NOMO-1 (cell line): ENCODE data around the gene DNAJB6.
A peak's percentile ranks its signal among the peaks of the same experiment; 100 is the strongest.

Experiments used
- DNase-seq, 2 experiments: peaks; one replicate each; lab custom pipeline; 2025; ENCODE audit not compliant: unreplicated experiment in 2 of 2; lab: John Stamatoyannopoulos, UW

The DNAJB6 gene

DNA sequence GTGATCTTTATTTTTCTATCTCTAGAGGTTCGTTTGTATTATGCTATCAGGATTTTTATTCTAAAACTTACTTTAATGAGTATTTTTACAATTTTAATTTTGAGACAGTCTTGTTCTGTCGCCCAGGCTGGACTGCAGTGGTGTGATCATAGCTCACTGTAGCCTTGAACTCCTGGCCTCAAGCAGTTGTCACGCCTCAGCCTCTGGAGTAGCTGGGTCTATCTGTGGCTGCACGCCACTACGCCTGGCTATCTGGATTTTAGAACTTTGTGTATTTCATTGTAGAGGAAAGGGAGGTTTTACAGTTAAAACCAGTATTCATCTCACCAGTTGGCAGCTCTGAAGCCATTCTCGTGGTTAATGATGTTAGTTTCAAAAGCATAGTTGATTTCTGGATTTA, 25.9 kb downstream of the DNAJB6 start:
- DNase-seq, result no peak

DNA sequence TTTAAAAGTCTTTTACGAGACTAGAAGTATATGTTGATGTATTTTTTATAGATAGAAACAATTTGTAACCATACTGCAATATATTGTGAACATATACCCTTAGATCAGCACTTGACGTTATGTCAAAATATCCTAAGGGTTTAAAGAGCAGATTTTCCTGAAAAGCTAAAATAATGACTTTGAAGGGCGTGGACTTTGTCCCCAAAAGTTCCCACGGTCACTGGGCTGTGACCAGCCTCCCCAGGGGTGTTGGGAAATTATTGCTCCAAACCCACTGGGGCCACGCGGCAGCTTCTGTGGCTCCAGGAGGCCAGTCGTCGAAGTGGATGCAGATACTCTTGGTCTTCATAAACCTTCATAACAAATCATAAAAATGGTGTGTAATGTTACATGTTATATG, 29.9 kb downstream of the DNAJB6 start:
- no peak for DNase-seq

DNA sequence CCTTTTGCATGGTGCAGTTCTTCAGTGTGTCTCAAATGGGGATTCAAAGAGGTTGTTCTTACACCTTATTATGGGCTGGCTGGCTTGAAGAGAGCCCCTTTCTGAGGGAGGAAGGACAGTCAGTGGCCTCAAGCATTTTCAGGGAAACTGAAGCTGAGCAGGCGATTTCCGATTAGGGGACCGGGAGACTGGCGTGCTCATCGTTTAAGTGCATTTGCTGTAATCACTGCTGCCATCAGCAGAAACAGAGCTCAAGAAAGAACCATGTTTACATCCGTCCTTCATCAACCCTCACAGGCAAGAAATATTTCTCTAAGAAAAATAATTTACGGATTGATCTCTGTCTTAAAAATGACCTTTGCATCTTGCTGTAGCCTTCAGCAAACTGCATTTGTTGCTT, 32.2 kb downstream of the DNAJB6 start:
- no peak for DNase-seq

DNA sequence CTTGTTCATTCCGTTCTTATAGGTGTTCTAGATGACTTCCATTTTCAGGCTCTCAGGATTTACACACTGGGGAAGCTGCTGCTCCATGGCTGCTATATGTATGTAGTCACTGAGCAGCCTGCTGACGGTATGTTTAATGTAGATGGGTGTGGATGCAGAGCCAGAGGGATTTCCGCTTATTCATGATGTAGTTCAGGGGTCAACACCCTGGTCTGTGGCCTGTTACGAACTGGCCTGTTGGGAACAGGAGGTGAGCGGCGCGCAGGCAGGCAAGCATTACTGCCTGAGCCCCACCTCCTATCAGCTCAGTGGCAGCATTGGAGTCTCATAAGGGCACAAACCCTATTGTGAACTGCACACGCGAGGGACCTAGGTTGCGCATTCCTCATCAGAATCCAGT, 33.9 kb downstream of the DNAJB6 start:
- no peak for DNase-seq

DNA sequence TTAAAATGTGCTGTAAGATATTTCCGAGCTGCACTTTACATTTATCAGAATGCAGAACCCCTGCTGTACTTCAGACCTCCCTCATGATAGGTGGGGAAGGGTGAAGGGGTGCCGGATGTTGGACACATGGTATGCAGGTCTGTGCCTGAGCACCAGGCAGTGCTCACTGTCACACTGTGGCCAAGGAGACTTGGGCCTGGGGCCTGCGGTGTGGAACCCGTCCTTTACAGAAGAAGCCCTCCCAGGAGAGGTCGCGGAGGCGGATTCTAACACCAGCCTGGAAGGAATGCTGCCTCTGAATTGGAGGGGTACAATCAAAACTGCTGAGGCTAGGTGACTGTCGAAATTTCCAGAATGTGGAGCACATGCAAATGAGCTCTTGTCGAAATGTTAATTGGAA, 34.5 kb downstream of the DNAJB6 start:
- DNase-seq, result no peak

DNA sequence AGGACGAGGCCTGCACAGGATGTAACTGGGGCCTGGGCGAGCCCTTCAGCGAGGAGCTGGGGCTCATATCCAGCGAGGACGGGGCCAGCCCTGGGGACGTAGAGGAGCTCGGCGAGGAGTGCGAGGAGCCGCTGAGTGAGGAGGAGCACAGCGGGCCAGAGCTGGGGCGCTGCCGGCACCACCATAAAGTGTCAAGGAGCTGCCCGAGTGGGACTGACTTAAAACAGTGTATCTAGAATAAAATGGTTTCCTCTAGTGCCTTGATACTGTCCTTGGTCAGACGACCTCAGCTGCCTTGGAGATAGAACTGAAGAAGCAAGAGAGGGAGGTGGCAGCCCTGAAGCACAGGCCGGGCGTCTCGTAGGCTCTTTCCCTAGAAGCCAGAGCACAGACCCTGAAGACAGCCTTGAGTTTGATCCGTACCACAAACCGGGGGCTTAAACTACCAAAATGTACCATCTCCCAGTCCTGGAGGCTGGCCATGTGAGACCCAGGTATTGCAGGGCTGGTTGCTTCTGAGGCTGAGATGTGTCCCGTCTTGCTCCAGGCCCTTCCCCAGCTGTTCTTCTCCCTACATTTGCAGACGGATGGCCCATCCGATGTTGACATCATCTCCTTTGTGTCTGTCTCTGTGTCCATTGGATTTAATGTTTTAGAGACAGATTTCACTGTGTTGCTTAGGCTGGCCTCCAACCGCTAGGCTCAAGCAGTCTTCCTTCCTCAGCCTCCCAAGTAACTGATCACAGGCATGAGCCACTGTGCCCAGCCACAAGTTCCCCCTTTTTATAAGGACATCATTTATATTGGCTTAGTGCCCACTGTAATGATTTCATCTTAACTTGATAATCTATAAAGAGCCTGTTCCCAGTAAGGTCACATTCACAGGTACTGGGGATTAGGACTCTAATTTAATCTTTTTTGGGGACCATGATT, 35.8 kb downstream of the DNAJB6 start:
- DNase-seq, result no peak

DNA sequence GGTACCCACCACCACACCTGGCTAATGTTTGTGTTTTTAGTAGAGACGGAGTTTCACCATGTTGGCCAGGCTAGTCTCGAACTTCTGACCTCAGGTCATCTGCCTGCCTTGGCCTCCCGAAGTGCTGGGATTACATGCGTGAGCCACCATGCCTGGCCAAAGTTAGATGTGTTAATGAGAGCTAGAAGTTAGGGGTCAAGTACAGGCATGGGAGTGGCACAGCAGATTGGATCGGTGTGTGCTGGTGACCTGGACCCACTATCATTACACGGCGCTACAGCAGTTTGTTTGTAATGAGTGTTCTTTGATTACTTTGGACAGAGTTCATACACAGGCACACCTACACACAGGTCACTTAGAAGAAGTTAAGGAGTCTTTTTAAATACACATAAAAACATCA, 36.7 kb downstream of the DNAJB6 start:
- no peak for DNase-seq

DNA sequence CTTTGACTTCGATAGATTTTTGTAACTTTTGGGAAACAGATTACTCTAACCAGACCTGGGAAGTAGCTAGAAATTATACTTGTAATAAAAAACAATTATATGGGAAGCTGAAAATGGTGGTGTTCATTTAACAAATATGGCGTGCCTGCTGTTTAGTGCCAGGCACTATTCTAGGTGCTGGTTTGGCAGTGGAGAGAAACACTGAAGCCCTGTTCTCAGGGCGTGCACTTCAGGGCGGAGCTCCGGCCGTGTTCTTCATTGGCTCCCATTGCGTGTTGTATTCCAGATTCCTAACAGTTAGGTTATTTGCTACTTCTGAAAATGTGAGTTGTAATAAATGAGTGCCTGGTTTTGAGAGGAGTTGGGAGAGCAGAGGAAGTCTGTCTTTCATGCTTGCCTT, 38.6 kb downstream of the DNAJB6 start:
- no peak for DNase-seq

DNA sequence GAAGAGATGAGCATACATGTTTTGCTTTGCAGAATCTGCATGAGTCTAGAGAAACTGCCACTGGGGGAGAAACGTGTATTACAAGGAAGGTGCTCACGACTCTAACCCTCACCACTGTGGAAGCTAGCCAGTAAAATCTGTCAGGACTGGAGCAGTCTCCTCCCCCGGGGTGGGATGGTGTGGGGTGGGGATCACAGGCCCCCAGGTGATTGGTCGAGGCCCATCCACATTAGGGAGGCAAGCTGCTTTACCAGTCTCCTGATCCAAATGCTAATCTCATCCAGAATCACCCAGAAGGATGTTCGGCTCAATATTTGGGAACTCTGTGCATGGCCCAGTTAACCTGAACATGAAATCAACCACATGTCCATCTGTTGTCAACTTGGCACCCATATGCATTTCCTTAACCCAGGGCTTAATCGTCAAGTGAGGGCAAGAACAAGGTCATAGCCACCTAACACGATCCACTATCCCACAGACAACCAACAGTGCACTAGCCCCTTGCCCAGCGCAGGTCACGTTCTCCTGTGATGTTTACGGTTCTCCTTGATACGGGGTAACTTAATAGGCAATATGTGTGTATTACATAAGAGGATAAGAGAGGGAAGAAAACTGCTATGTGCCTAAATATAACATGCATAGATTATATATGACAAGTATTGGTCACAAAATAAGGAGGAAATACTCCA, 40.8 kb downstream of the DNAJB6 start:
- no peak for DNase-seq

DNA sequence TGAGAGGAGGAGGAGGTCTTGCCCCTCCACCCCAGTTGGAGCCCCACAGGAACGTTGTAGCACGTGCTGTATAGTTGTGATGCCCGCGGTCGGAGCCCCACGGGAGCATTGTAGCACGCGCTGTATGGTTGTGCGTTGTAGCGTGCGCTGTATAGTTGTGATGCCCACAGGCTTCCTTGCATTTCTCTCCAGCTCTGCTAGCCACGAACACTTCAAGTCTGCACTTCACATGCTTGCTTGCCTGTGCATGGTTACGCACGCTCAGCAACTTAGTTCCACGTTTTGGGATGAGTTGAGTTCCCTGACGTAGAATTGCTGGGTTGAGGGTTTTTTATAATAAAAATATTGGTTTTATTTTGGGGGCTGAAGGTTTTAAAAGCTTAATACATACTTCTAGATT, 41.6 kb downstream of the DNAJB6 start:
- no peak for DNase-seq

DNA sequence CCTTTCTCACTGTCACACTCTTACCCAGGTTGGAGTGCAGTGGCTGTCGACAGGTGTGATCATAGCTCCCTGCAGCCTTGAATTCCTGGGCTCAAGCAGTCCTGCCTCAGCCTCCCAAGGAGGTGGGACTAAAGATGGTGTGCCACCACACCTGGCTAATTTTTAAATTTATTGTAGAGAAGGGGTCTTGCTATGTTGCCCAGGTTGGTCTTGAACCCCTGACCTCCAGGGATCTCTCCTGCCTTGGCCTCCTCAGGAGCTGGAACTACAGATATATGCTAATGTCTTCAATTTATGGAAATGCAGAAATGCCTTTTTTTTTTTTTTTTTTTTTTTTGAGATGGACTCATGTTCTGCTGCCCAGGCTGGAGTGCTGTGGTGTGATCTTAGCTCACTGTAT, 42.7 kb downstream of the DNAJB6 start:
- no peak for DNase-seq

DNA sequence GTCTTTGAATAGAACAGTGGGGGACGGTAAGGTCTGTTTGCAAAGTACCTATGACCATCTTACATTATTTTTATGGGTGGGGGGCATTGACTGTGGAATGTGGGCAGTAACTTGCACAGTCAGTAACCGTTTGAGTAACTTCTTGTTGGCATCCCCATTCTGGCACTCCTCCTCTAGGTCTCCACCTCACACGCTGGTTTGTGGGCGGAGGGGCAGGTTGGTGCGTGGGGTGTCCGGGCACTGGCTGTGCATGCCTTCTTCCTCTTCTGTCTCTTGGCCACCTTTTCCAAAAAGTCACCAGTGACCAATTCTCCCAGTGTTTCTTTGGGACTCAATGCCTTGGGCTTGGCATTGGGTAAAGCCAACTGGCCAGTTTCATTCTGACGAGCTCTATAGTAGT, 43.6 kb downstream of the DNAJB6 start:
- DNase-seq, result no peak

DNA sequence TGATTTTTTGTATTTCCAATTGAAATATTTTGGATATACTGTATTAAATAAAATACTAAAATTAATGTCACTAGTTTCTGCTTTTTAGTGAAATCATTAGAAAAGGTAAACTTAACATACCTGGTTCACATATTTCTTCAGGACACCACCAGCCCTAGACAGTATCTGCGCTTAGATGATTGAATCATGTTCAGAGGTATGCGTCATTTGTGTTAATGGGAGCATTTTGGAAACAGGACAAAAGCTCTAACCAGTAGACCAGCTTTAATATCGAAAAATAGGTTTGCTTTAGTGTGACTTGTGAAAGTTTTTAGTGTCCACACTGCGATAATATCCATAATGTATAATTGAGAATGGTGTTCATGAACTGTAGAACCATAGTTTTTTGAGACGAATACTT, 47.1 kb downstream of the DNAJB6 start:
- no peak for DNase-seq

DNA sequence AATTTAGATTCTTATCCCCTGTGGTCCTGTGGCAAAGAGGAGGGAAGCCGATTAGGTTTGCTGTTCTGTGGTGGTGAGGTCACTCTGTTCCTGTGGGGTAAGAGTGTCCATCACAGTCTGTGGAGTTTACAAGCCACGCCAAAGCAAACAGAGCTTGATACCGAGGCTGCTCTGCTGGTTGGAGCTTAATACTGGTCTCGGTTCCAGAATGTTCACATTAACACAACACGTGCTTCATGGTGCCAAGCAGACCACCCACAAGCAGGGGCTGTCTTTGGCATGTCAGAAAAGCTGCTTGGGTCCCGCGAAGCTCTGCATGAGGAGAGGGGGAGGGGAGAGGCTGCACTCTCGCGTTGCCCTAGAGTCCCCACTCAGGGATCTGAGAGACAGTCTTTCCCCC, 47.5 kb downstream of the DNAJB6 start:
- no peak for DNase-seq

DNA sequence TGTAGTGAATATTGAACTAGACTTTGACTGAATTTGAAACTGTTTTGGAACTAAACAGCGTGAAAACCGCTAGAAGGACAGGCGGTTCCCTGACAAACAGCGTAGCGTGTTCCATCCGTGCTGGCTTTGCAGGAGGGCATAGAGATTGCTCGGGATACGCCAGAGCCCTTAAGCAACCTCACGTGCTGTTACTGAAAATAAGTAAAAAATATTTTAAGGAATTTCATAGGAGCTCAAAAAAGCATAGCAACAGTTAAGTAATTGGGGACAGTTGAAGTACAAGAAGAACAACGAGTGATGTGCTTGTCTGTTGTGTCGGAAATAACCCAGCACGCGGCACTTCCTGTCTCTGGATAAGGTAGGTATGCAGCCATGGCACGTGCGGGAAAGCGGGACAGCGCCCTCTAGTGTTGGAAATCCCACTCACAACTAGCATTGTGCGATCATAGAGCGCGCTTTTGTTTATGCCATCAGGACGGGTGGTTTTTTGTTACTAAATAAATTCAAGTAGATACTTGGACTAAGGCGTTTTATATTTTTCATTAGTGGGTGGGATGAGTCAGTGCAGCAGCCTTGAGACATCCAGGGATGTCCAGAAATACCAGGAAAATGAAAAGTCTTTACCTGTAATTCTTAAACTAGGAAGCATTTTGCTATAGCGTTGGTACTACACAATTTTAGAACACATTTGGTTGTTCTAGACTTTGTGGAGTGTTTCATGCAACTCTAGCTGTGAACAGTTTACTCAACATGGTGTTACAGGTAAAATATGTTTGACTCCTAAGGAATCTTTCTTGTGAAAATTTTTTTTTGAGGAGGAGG, 50.4 kb downstream of the DNAJB6 start:
- DNase-seq, result peak; percentile 0 to 37

DNA sequence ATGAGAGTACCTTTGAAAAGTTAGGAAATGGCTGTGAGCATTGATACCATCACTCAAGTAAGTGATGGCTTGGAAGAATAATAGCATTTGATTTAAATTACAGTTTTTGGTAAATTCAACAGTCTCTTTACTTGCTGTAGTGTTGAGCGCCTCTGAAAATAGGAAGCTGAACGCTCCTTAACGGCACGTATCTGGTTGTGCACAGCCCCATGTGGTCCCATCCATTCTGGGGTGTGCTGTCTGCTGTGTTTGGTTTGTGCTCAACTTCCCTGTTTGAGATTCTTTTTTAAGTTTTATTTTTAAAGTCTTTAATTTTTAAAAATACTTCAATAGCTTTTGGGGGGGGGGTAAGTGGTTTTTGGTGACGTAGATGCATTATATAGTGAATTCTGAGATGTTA, 51.5 kb downstream of the DNAJB6 start:
- no peak for DNase-seq

DNA sequence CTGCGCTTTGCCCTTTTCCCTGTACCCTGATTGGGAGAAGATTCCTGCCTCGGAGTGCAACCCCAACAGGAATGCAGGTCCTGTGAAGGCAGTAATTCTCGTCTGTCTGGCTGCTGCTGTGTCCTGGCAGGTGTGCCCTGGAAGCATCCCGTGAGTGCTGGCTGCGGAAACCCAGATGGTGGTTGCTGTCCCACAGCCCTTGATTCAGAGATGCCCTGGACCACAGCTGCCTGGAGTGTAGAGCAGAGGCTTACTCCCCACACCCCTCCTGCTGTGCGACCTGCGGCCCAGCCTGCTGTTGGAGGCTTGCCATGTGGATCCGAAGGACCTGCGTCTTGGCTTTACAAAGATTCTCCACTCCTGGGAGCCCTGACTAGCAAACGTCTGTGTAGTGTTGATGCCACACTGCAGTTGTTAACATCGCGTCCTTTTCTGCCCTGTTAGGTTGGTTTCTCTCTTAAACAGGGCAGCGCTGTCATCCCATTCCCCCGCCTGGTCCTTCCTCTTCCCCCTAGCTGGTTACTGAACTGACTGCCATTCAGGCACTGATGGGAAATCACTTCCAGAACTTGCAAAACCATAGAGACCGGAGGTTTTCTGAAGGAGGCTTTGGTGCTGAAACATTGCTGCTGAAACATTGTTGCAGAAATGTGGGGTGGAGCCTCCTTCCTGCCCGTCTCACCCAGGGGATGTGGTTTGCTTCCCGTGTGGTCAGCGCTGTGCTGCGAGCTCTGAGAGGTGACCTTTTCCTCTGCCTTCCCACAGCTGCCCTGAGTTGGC, 53.3 kb downstream of the DNAJB6 start:
- peak; percentile 38 to 43 for DNase-seq

DNA sequence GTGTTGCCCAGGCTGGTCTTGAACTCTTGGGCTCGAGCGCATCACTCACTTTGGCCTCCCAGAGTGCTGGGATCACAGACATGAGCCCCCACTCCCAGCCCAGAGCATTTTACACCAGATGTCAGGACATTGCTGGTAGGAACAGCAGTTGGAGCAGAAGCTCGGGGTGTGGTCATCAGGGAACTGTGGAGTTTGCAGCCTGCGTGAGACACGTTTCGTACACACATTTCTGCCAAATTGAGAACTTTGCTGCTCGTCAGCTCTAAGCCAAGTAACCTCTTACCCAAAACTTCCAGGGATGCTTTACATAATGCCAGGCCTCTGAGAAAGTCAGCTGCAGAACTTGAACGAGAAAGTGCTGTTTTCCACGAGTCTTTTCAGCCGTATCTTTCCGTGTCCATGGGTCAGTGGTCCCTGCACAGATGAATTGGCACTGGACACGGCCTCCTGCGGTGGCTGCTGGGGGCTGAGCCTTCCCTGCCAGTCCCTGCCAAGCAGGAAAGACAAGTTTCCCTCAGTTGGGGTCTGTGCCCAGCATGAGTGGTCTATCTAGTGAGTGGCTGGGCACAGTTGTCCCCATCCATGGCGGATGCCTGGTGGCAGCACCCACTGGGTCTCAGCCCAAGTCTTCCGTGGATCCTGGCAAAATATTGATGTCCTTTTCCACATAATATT, 54.4 kb downstream of the DNAJB6 start:
- no peak for DNase-seq

DNA sequence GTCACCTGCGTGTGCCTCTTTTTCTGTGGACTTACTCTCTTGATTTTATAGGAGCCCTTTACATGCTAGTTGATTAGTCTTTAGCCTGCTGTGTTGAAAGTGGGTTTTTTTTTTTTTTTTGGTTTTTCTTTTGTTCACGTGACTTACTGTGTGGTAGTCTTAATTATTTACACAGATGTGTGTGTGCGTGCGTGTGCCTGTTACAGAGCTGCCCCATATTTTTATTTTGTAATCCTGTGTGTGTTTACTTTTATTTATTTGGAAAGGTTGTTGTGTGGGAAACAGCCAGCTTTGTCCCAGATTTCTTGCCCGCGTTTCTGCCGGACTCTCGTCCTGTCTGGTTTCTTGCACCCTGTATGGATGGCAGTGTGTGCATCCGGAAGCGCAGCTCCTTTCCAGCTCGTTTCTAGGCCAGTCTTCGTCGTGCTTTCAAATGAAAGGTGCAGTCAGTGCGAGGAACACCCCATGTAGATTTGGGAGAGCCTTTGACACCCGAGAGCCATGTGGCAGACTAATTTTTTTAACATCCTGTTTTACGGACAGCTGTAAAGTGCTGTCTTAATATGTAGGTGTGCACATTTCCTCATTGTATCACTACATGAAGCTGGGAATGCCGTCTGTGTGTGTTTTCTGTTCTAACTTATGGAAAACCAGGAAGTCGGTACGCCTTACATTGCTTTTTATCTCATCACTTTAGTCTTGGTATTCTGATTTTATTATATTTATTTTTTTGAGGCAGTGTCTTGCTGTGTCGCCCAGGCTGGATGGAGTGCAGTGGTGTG, 55.6 kb downstream of the DNAJB6 start:
- DNase-seq, result no peak
